Measurements from ENCODE around the gene TUFM. TPM values are rescaled to one million over a fixed set of nuclear protein-coding genes. Genes with fewer than 3 reads are reported as not detected.

The TUFM gene
- total and polyA plus RNA-seq, 2 of the 8 experiments (the other 6 are each of a cell fraction or from before 2014, with no cell fraction given) = 216 to 249 TPM

DNA sequence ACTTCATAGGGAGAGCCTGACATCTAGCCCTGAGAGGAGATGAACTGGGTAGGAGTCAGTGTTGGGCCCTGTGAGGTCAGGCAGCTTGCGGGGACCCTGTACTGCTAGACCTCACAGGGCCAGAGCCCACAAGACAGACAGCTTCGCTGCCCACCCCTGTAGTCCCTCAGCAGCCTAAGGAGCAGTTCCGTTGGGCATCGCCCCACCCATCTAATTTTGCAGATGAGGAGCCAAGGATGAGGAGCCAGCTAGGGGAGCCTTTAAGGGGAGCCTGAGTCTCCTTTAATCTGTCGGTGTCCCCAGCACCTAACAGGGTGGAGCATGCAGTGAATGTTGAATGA is 755 bp upstream of the TUFM start:
- H3K9ac ChIP-seq (replicated peaks in 1 of 4; ENCODE audit: extremely low read depth in 1 of 4, low read depth in 3 of 4, low read length in 3 of 4) = peak overlapping the region in 3 of 4 experiments; percentile 4 to 54 (median 54); a peak in 2 of 7 replicates
- H3K23me2 ChIP-seq (ENCODE audit: low read depth, low read length) = peaks cover 14% of the 10 kb centered on the region
- ChIA-PET POLR2A (ENCODE audit: partially characterized antibody) (interaction anchor here (0.7 to 23.4 kb wide), 10 partner anchors 11 to 127 kb away, joined by 3 to 756 read pairs (median 4); partner anchors contain the start of genes ATP2A1, ATXN2L and SH2B1), CTCF (ENCODE audit: partially characterized antibody) (interaction anchor here (0.9 to 4.8 kb wide), 15 partner anchors 8 to 127 kb away, joined by 3 to 34 read pairs (median 5); partner anchors contain the start of genes NFATC2IP and SH2B1)
- 0 out of 2 replicates have a peak overlapping the region, but pooled peaks have one; percentile 18 for H2BK20ac ChIP-seq (ENCODE audit: low read length)
- peaks cover 17 to 31% (median 28%) of the 10 kb centered on the region in 4 experiments for H3K36me3 ChIP-seq (ENCODE audit: control insufficient read depth in 2 of 4, insufficient read depth in 4 of 4, low read length in 3 of 4)
- no peak for FAIRE-seq
- no peak overlapping the region for H2BK15ac ChIP-seq (ENCODE audit: low read length)
- H3K14ac ChIP-seq (ENCODE audit: insufficient read length) = no peak overlapping the region
- H3K9me3 ChIP-seq (ENCODE audit: insufficient read depth in 2 of 2, low read depth in 1 of 2, low read length in 1 of 2) = no peaks in the 10 kb centered on the region
- H4K5ac ChIP-seq (ENCODE audit: insufficient read length, low read depth, low read length) = peak overlapping the region; percentile 33
- peak overlapping the region; percentile 86; the same call in 1 of the 2 replicates for H2AFZ ChIP-seq (ENCODE audit: low read length)
- H4K20me1 ChIP-seq (replicated peaks in 1 of 2; ENCODE audit: control insufficient read depth in 1 of 2, insufficient read depth in 2 of 2, low read length in 2 of 2) = peaks cover 2 to 14% of the 10 kb centered on the region in 2 experiments
- H2BK12ac ChIP-seq (ENCODE audit: low read depth, low read length) = no peak overlapping the region
- peak overlapping the region; percentile 54; the same call in 1 of the 2 replicates for H2BK5ac ChIP-seq (ENCODE audit: low read depth, low read length)
- no peak overlapping the region for H3K27ac ChIP-seq (ENCODE audit: low read depth, low read length)
- 70% methylated on average over 5 of the region's 5 CpGs; no CpG with 5 or more reads in 1 of the 2 experiments for WGBS, 2 experiments (ENCODE audit: extremely low coverage in 1 of 2, insufficient coverage in 1 of 2, insufficient read length in 1 of 2, insufficient replicate concordance in 2 of 2, low coverage in 1 of 2, low lambda C conversion rate in 2 of 2, missing lambda C conversion rate in 1 of 2)
- H4K8ac ChIP-seq (ENCODE audit: extremely low read depth, insufficient read depth, low read length) = peak overlapping the region; percentile 87; the same call in 1 of the 2 replicates
- peak overlapping the region; percentile 22 for H3K56ac ChIP-seq (replicated peaks; ENCODE audit: insufficient read length, low read depth, low read length)
- peak overlapping the region; percentile 70 to 96 (median 86) for H3K4me3 ChIP-seq (ENCODE audit: extremely low read depth in 1 of 4, insufficient read depth in 2 of 4, low read depth in 3 of 4, low read length in 4 of 4)
- H2AK5ac ChIP-seq (ENCODE audit: low read depth, low read length) = no peak overlapping the region
- peaks cover 0 to 7% (median 3%) of the 10 kb centered on the region in 4 experiments; a peak in 5 of 7 replicates for H3K4me1 ChIP-seq (replicated peaks in 1 of 4; ENCODE audit: control insufficient read depth in 3 of 4, insufficient read depth in 4 of 4, low read length in 3 of 4)
- H3K79me2 ChIP-seq (ENCODE audit: control insufficient read depth in 1 of 2, insufficient read depth in 2 of 2, low read length in 2 of 2) = peaks cover 0 to 20% of the 10 kb centered on the region in 2 experiments; a peak in 3 of 4 replicates
- no peak for DNase-seq (ENCODE audit: low read depth in 1 of 2, low spot score in 2 of 2)
- 0 out of 2 replicates have a peak, but pooled peaks cover 2% of the 10 kb centered on the region for H3K79me1 ChIP-seq (ENCODE audit: low read depth, low read length)
- peak overlapping the region; percentile 66 to 74 for H3K4me2 ChIP-seq (ENCODE audit: insufficient read depth in 1 of 2, low read depth in 2 of 2, low read length in 2 of 2)
- no peak overlapping the region for H3K4ac ChIP-seq (replicated peaks; ENCODE audit: insufficient read length, low read depth, low read length)
- no peak overlapping the region for H3K23ac ChIP-seq (ENCODE audit: insufficient read length)
- H2BK120ac ChIP-seq (replicated peaks; ENCODE audit: low read depth, low read length) = no peak overlapping the region
- H4K91ac ChIP-seq (replicated peaks; ENCODE audit: insufficient read length, low read length) = no peak overlapping the region
- H3K18ac ChIP-seq (ENCODE audit: extremely low read depth, low read length) = 0 out of 2 replicates have a peak overlapping the region, but pooled peaks have one; percentile 9
- no peaks in the 10 kb centered on the region for H3K27me3 ChIP-seq (replicated peaks in 1 of 4; ENCODE audit: control insufficient read depth in 3 of 4, extremely low read depth in 1 of 4, insufficient read depth in 3 of 4, low read length in 3 of 4)
- no peak for TF ChIP-seq EP300 (IDR thresholded peaks at IDR 0.05; ENCODE audit: borderline replicate concordance in 1 of 2, low read depth in 2 of 2, low read length in 2 of 2)
- TF ChIP-seq RXRA (IDR thresholded peaks at IDR 0.05; ENCODE audit: insufficient read depth, low read depth, low read length) = no peak
- no peak for TF ChIP-seq BRCA1 (IDR thresholded peaks at IDR 0.05; ENCODE audit: low read depth, low read length)
- no peak for TF ChIP-seq GTF2F1 (IDR thresholded peaks at IDR 0.05; ENCODE audit: borderline replicate concordance, low read depth, low read length)

Data from H1 (cell line).